PC-3 (cell line): ENCODE data around the gene PRICKLE2.

Source experiments
- EZH2phosphoT487 ChIP-seq: fragments of 300-600 bp; sonication (generic); IDR thresholded peaks from 2 replicates; pipeline ENCODE4 v1.6.1; 2018; ENCODE audit warnings: mild to moderate bottlenecking, antibody characterized with exemption, low read length, borderline replicate concordance
- TF ChIP-seq, protein P1 (sequence below): fragments of 300-600 bp; sonication (generic); conservative IDR thresholded peaks from 2 replicates; pipeline ENCODE4 v1.5.1; 2017; ENCODE audit warnings: antibody characterized with exemption, low read depth, mild to moderate bottlenecking, low read length

DNA sequence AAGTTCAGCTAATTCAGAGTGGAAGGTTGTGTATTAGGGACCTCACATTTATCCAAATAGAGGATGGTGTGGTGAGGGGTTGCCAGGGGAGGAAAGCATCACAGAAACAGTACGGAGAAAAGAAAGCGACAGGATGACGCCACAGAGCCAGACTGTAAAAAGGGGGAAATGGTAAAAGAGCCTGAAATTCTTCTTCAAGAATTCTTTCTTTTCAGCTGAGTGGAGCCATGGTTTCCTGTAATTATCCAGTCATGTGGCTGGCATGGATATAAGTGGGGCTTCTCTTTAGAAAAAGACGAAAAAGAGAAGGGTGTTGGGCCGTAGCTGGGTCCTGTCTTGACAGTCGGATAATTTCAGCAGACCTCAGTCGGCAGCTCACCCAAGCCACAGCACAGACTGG, 177.5 kb downstream of the PRICKLE2 start:
- TF ChIP-seq, protein P1, sequence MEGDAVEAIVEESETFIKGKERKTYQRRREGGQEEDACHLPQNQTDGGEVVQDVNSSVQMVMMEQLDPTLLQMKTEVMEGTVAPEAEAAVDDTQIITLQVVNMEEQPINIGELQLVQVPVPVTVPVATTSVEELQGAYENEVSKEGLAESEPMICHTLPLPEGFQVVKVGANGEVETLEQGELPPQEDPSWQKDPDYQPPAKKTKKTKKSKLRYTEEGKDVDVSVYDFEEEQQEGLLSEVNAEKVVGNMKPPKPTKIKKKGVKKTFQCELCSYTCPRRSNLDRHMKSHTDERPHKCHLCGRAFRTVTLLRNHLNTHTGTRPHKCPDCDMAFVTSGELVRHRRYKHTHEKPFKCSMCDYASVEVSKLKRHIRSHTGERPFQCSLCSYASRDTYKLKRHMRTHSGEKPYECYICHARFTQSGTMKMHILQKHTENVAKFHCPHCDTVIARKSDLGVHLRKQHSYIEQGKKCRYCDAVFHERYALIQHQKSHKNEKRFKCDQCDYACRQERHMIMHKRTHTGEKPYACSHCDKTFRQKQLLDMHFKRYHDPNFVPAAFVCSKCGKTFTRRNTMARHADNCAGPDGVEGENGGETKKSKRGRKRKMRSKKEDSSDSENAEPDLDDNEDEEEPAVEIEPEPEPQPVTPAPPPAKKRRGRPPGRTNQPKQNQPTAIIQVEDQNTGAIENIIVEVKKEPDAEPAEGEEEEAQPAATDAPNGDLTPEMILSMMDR = no peak
- no peak for TF ChIP-seq EZH2phosphoT487
